CD4-positive, alpha-beta T cell (primary cell): ENCODE results near the gene HACD1. TPM values are rescaled to one million over a fixed set of nuclear protein-coding genes. Genes with fewer than 3 reads are reported as not detected.

Experiments
- ATAC-seq: fragments of 200-7000 bp; cut with Tn5 transposase; one replicate; pipeline ENCODE4 v1.10.0; 2022; ENCODE audit warnings: mild to moderate bottlenecking; ENCODE audit not compliant: poor library complexity
- CTCF ChIA-PET: fragments of 350-600 bp; sonication (Branson Sonifier 250); formaldehyde crosslinking; loops from one replicate; lab custom pipeline; 2021; ENCODE audit warnings: antibody characterized with exemption, inconsistent platforms; lab: Charles Lee
- POLR2A ChIA-PET: fragments of 350-600 bp; sonication (Branson Sonifier 250); formaldehyde crosslinking; loops from one replicate; lab custom pipeline; 2021; ENCODE audit warnings: antibody characterized with exemption, inconsistent platforms; lab: Charles Lee
- DNase-seq, 14 experiments: peaks; one replicate each; pipeline ENCODE4 v3.0.0-alpha.2; 2013 to 2020; ENCODE audit warnings: mixed read lengths in 2 of 14
- H3K27ac ChIP-seq, 2 donors: one replicate each; pipeline versions ENCODE4 v1.5.1 to v1.7.0; 2013; ENCODE audit warnings: low read length in 2 of 2, low read depth in 1 of 2, mild to moderate bottlenecking in 1 of 2
- H3K27me3 ChIP-seq, 2 experiments: 1 replicate in 1 of 2; 2 replicates in 1 of 2; pipeline versions ENCODE4 v1.6.1 to v1.7.0; 2013; ENCODE audit warnings: low read length in 2 of 2, control low read depth in 1 of 2, mild to moderate bottlenecking in 1 of 2, moderate library complexity in 1 of 2; ENCODE audit not compliant: insufficient read depth in 2 of 2, control insufficient read depth in 1 of 2
- H3K36me3 ChIP-seq: one replicate; pipeline ENCODE4 v1.6.1; 2013; ENCODE audit warnings: low read length, control low read depth; ENCODE audit not compliant: insufficient read depth
- H3K4me1 ChIP-seq: one replicate; pipeline ENCODE4 v1.6.1; 2013; ENCODE audit warnings: low read length, control low read depth; ENCODE audit not compliant: insufficient read depth
- H3K4me3 ChIP-seq: one replicate; pipeline ENCODE4 v1.5.1; 2013; ENCODE audit warnings: mild to moderate bottlenecking, low read length, moderate library complexity
- H3K9me3 ChIP-seq, 2 experiments: 1 replicate in 1 of 2; 2 replicates in 1 of 2; pipeline versions ENCODE4 v1.6.1 to v1.7.0; 2013; ENCODE audit warnings: low read length in 2 of 2, mild to moderate bottlenecking in 2 of 2, control low read depth in 1 of 2, moderate library complexity in 1 of 2; ENCODE audit not compliant: control insufficient read depth in 1 of 2, insufficient read depth in 1 of 2
- H3K27ac Mint-ChIP-seq: one replicate; pipeline ENCODE4 v1.8.0; 2020; ENCODE audit warnings: mixed read lengths
- H3K27me3 Mint-ChIP-seq: one replicate; pipeline ENCODE4 v1.8.0; 2021; ENCODE audit warnings: mixed read lengths
- H3K36me3 Mint-ChIP-seq: one replicate; pipeline ENCODE4 v1.8.0; 2021; ENCODE audit warnings: low read depth, mixed read lengths
- H3K4me1 Mint-ChIP-seq: one replicate; pipeline ENCODE4 v1.8.0; 2021; ENCODE audit warnings: low read depth, mixed read lengths
- H3K4me3 Mint-ChIP-seq: one replicate; pipeline ENCODE4 v1.8.0; 2020; ENCODE audit warnings: mild to moderate bottlenecking, mixed read lengths
- H3K9me3 Mint-ChIP-seq: one replicate; pipeline ENCODE4 v1.8.0; 2020; ENCODE audit warnings: mixed read lengths
- CTCF ChIP-seq: fragments of 200-600 bp; IDR thresholded peaks from one replicate; pipeline ENCODE4 v1.8.0; 2022; ENCODE audit warnings: antibody characterized with exemption, mild to moderate bottlenecking
- intact Hi-C, 2 experiments: fragments of 100-400 bp; cut with DNase I in 1 of 2; cut with micrococcal nuclease in 1 of 2; formaldehyde crosslinking; loops; one replicate each; pipeline versions ENCODE4 v1.15.1 to v1.9.0; 2023 to 2025; cut with DNase I, micrococcal nuclease
- total RNA-seq, 174 experiments: library from RNA in 2 of 174; stranded (reverse) in 2 of 174; gene quantifications; one replicate each; pipeline ENCODE4 v1.2.3 and lab custom pipeline; 2021 to 2026

The HACD1 gene
- total RNA-seq, 2 experiments from 2014 or later: 0.75 to 0.77 TPM

GRCh38 chr10:17564911-17565310, 52.3 kb downstream of the HACD1 start:
- Histone ChIP-seq H3K4me3 (no peak overlapping the region), H3K27me3 (no peaks in the 10 kb centered on the region), H3K4me1 (no peaks in the 10 kb centered on the region), H3K36me3 (no peaks in the 10 kb centered on the region), H3K27ac (no peak overlapping the region), H3K9me3 (no peaks in the 10 kb centered on the region)
- no peak for TF ChIP-seq CTCF
- intact Hi-C loops: no loop called here
- H3K4me1 Mint-ChIP-seq: no peaks in the 10 kb centered on the region
- no peaks in the 10 kb centered on the region for H3K36me3 Mint-ChIP-seq
- DNase-seq: no peak
- no peak for ATAC-seq
- POLR2A ChIA-PET: no interaction called here
- H3K27ac Mint-ChIP-seq: no peak overlapping the region
- no peak overlapping the region for H3K4me3 Mint-ChIP-seq
- CTCF ChIA-PET: no interaction called here
- no peaks in the 10 kb centered on the region for H3K9me3 Mint-ChIP-seq
- no peaks in the 10 kb centered on the region for H3K27me3 Mint-ChIP-seq

- Mint-ChIP-seq H3K27ac (no peak overlapping the region), H3K4me3 (no peak overlapping the region), H3K4me1 (no peaks in the 10 kb centered on the region), H3K27me3 (no peaks in the 10 kb centered on the region), H3K9me3 (no peaks in the 10 kb centered on the region), H3K36me3 (no peaks in the 10 kb centered on the region)
- ChIA-PET POLR2A (interaction anchor here (0.7 kb wide), 1 partner anchor 159 kb away, joined by 3 read pairs; no protein-coding TSS in a partner anchor), CTCF (no interaction called here)
- Histone ChIP-seq H3K4me3 (no peak overlapping the region), H3K27ac (no peak overlapping the region), H3K4me1 (no peaks in the 10 kb centered on the region), H3K27me3 (no peaks in the 10 kb centered on the region), H3K9me3 (no peaks in the 10 kb centered on the region), H3K36me3 (no peaks in the 10 kb centered on the region)
- ATAC-seq (no peak), DNase-seq (no peak)
- intact Hi-C loops: no loop called here
- no peak for TF ChIP-seq CTCF
These were observed 53.7 kb downstream of the HACD1 start for GRCh38 chr10:17563452-17563851.

- DNase-seq: no peak
- Histone ChIP-seq H3K4me1 (no peaks in the 10 kb centered on the region), H3K4me3 (no peak overlapping the region), H3K27me3 (no peaks in the 10 kb centered on the region), H3K27ac (no peak overlapping the region), H3K36me3 (no peaks in the 10 kb centered on the region), H3K9me3 (no peaks in the 10 kb centered on the region)
- TF ChIP-seq CTCF: no peak
- Mint-ChIP-seq H3K4me3 (no peak overlapping the region), H3K27me3 (no peaks in the 10 kb centered on the region), H3K9me3 (no peaks in the 10 kb centered on the region), H3K27ac (no peak overlapping the region), H3K4me1 (no peaks in the 10 kb centered on the region), H3K36me3 (no peaks in the 10 kb centered on the region)
- ChIA-PET CTCF (no interaction called here), POLR2A (no interaction called here)
- no peak for ATAC-seq
- intact Hi-C loops: no loop called here
These were observed 54.6 kb downstream of the HACD1 start for GRCh38 chr10:17562614-17563013.
